OCI-LY7 (cell line): ENCODE measurements around the gene ZNF70.

Source experiments
- CTCF ChIP-seq: fragments of 200-600 bp; sonication (generic); conservative IDR thresholded peaks from 2 replicates; pipeline ENCODE4 v1.5.1; 2014; ENCODE audit warnings: mild to moderate bottlenecking, antibody characterized with exemption, low read length, moderate library complexity, mixed read lengths
- EZH2phosphoT487 ChIP-seq: fragments of 200-600 bp; sonication (generic); IDR thresholded peaks from 2 replicates; pipeline ENCODE4 v1.6.1; 2018; ENCODE audit warnings: low read depth, borderline replicate concordance, mild to moderate bottlenecking, mixed run types, antibody characterized with exemption, low read length, moderate library complexity, mixed read lengths

GRCh38 chr22:23745791-23746190 lies 5.1 kb downstream of the ZNF70 start:
- TF ChIP-seq CTCF (no peak), EZH2phosphoT487 (no peak)
